Measurements from ENCODE around the gene CLDN22.

DNA sequence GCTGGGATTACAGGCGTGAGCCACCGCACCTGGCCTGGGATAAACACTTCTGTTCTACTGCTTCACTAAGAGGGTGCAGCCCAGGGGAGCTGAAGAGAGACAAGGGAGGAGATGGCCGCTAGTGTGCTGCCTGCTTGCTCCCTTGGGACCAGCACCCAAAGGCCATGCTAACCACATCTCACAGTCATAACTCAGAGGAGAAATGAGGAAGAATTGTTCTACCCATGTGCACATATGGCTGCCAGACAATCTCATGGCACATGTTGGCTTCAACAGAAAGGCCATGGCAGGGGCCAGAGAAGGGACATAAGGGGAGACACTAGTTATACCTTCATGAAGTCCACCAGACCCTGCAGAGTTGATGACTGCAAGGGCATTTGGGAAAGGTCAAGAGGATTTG lies 22.4 kb downstream of the CLDN22 start:
- TF ChIP-seq, protein P1, sequence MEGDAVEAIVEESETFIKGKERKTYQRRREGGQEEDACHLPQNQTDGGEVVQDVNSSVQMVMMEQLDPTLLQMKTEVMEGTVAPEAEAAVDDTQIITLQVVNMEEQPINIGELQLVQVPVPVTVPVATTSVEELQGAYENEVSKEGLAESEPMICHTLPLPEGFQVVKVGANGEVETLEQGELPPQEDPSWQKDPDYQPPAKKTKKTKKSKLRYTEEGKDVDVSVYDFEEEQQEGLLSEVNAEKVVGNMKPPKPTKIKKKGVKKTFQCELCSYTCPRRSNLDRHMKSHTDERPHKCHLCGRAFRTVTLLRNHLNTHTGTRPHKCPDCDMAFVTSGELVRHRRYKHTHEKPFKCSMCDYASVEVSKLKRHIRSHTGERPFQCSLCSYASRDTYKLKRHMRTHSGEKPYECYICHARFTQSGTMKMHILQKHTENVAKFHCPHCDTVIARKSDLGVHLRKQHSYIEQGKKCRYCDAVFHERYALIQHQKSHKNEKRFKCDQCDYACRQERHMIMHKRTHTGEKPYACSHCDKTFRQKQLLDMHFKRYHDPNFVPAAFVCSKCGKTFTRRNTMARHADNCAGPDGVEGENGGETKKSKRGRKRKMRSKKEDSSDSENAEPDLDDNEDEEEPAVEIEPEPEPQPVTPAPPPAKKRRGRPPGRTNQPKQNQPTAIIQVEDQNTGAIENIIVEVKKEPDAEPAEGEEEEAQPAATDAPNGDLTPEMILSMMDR (IDR thresholded peaks at IDR 0.05; ENCODE audit: borderline replicate concordance, extremely low read depth, low read length, poor library complexity, severe bottlenecking) = no peak
- no peak for TF ChIP-seq EZH2 (IDR thresholded peaks at IDR 0.05; ENCODE audit: borderline replicate concordance, low read depth, low read length, severe bottlenecking)

Data from DND-41 (cell line).